HCT116 (cell line): ENCODE results near the gene COL12A1.

Experiments
- EZH2 ChIP-seq: fragments of 200-600 bp; sonication (generic); IDR thresholded peaks from 2 replicates; pipeline ENCODE4 v1.6.1; 2017; ENCODE audit warnings: antibody characterized with exemption, mixed run types
- EZH2phosphoT487 ChIP-seq: fragments of 200-600 bp; IDR thresholded peaks from 2 replicates; pipeline ENCODE4 v1.6.1; 2018; ENCODE audit warnings: antibody characterized with exemption, borderline replicate concordance
- JUND ChIP-seq: IDR thresholded peaks from 2 replicates; pipeline ENCODE4 v1.6.1; 2012
- POLR2A ChIP-seq: IDR thresholded peaks from 2 replicates; pipeline ENCODE4 v1.7.0; 2011; ENCODE audit warnings: borderline replicate concordance; ENCODE audit not compliant: insufficient read depth, insufficient read length; ENCODE audit errors: extremely low read depth
- POLR2AphosphoS5 ChIP-seq: IDR thresholded peaks from 2 replicates; pipeline ENCODE4 v1.6.1; 2011; ENCODE audit warnings: mild to moderate bottlenecking, low read depth, low read length, moderate library complexity
- RAD21 ChIP-seq: IDR thresholded peaks from 2 replicates; pipeline ENCODE4 v1.6.1; 2012; ENCODE audit warnings: low read depth, mild to moderate bottlenecking
- SP1 ChIP-seq: IDR thresholded peaks from 2 replicates; pipeline ENCODE4 v1.6.1; 2012; ENCODE audit warnings: low read depth
- SRF ChIP-seq: IDR thresholded peaks from 2 replicates; pipeline ENCODE4 v1.6.1; 2012; ENCODE audit warnings: low read depth
- TCF7L2 ChIP-seq: IDR thresholded peaks from 2 replicates; pipeline ENCODE4 v1.7.0; 2011; ENCODE audit warnings: borderline replicate concordance, inconsistent platforms; ENCODE audit not compliant: insufficient read depth, insufficient read length; ENCODE audit errors: extremely low read depth
- TF ChIP-seq, protein P1 (sequence below), 3 experiments: fragments of 200-600 bp in 1 of 3; sonication (generic) in 1 of 3; IDR thresholded peaks in 2 of 3; conservative IDR thresholded peaks in 1 of 3; 2 replicates each; pipeline ENCODE4 v1.5.1; 2012 to 2017; ENCODE audit warnings: low read depth in 2 of 3, low read length in 2 of 3, antibody characterized with exemption in 1 of 3, borderline replicate concordance in 1 of 3, control low read depth in 1 of 3, mild to moderate bottlenecking in 1 of 3, mixed read lengths in 1 of 3, mixed run types in 1 of 3, moderate library complexity in 1 of 3; ENCODE audit not compliant: insufficient read depth in 1 of 3
- TF ChIP-seq, protein P2 (sequence below): IDR thresholded peaks from 2 replicates; pipeline ENCODE4 v1.6.1; 2012; ENCODE audit warnings: low read depth
- TF ChIP-seq, protein P3 (sequence below): IDR thresholded peaks from 2 replicates; pipeline ENCODE4 v1.6.1; 2011; ENCODE audit warnings: mild to moderate bottlenecking, low read length, moderate library complexity; ENCODE audit not compliant: insufficient replicate concordance; ENCODE audit errors: extremely low read depth

DNA sequence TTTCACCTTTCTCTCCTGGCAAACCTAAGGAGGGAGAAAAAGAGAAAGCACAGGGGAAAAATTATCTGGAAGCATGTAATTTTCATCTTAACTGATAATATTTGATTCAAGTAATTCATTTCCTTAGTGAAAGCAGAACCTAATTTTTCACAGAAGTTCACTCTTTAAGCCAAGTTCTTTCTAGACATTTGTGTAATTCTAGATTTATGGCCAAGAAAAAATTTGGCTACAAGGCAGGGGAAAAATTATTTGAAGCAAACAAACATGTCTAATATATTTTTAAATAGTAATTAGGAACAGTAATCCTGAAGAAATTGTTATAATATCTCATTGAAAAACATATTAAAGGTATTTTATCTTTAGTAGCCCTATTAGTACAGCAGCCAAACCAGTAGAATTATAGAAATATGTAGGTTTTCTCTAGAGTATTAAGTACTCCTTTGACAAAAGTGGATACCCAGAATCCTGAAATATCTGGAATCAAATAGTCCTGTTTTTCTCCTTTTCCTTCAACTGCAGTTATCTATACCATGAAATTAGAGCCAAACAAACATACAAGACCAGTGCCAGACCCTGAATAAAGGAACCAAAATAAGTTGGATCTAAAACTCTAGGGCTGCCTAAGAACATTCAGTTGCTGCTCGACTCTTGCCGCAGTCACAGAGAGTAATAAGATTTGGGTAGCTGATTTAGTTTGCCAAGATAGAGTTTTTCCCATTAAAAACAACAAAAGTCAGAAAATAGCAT lies 116.5 kb downstream of the COL12A1 start:
- TF ChIP-seq EZH2 (no peak), EZH2phosphoT487 (no peak), TCF7L2 (no peak), JUND (no peak), RAD21 (no peak), SP1 (no peak), POLR2A (no peak), POLR2AphosphoS5 (no peak), SRF (no peak)
- TF ChIP-seq, protein P1, sequence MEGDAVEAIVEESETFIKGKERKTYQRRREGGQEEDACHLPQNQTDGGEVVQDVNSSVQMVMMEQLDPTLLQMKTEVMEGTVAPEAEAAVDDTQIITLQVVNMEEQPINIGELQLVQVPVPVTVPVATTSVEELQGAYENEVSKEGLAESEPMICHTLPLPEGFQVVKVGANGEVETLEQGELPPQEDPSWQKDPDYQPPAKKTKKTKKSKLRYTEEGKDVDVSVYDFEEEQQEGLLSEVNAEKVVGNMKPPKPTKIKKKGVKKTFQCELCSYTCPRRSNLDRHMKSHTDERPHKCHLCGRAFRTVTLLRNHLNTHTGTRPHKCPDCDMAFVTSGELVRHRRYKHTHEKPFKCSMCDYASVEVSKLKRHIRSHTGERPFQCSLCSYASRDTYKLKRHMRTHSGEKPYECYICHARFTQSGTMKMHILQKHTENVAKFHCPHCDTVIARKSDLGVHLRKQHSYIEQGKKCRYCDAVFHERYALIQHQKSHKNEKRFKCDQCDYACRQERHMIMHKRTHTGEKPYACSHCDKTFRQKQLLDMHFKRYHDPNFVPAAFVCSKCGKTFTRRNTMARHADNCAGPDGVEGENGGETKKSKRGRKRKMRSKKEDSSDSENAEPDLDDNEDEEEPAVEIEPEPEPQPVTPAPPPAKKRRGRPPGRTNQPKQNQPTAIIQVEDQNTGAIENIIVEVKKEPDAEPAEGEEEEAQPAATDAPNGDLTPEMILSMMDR (IDR thresholded peaks at IDR 0.05 in 2 of 3, conservative IDR thresholded peaks at IDR 0.05 in 1 of 3; ENCODE audit: borderline replicate concordance in 1 of 3, insufficient read depth in 1 of 3, low read depth in 2 of 3, low read length in 2 of 3): no peak
- TF ChIP-seq, protein P2, sequence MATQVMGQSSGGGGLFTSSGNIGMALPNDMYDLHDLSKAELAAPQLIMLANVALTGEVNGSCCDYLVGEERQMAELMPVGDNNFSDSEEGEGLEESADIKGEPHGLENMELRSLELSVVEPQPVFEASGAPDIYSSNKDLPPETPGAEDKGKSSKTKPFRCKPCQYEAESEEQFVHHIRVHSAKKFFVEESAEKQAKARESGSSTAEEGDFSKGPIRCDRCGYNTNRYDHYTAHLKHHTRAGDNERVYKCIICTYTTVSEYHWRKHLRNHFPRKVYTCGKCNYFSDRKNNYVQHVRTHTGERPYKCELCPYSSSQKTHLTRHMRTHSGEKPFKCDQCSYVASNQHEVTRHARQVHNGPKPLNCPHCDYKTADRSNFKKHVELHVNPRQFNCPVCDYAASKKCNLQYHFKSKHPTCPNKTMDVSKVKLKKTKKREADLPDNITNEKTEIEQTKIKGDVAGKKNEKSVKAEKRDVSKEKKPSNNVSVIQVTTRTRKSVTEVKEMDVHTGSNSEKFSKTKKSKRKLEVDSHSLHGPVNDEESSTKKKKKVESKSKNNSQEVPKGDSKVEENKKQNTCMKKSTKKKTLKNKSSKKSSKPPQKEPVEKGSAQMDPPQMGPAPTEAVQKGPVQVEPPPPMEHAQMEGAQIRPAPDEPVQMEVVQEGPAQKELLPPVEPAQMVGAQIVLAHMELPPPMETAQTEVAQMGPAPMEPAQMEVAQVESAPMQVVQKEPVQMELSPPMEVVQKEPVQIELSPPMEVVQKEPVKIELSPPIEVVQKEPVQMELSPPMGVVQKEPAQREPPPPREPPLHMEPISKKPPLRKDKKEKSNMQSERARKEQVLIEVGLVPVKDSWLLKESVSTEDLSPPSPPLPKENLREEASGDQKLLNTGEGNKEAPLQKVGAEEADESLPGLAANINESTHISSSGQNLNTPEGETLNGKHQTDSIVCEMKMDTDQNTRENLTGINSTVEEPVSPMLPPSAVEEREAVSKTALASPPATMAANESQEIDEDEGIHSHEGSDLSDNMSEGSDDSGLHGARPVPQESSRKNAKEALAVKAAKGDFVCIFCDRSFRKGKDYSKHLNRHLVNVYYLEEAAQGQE: no peak
- TF ChIP-seq, protein P3, sequence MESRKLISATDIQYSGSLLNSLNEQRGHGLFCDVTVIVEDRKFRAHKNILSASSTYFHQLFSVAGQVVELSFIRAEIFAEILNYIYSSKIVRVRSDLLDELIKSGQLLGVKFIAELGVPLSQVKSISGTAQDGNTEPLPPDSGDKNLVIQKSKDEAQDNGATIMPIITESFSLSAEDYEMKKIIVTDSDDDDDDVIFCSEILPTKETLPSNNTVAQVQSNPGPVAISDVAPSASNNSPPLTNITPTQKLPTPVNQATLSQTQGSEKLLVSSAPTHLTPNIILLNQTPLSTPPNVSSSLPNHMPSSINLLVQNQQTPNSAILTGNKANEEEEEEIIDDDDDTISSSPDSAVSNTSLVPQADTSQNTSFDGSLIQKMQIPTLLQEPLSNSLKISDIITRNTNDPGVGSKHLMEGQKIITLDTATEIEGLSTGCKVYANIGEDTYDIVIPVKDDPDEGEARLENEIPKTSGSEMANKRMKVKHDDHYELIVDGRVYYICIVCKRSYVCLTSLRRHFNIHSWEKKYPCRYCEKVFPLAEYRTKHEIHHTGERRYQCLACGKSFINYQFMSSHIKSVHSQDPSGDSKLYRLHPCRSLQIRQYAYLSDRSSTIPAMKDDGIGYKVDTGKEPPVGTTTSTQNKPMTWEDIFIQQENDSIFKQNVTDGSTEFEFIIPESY: no peak
